ENCODE results near the gene PIGU. TPM values are rescaled to one million over a fixed set of nuclear protein-coding genes. Genes with fewer than 3 reads are reported as not detected.

The PIGU gene
- total RNA-seq, 4 donors from 2014 or later, result 5.1 to 16.4 (median 8.5) TPM

- H3K4me3 ChIP-seq (ENCODE audit: low read depth, poor library complexity, severe bottlenecking), result no peak overlapping the region
- no peak for TF ChIP-seq POLR2A (IDR thresholded peaks at IDR 0.05)
- TF ChIP-seq, protein P1, sequence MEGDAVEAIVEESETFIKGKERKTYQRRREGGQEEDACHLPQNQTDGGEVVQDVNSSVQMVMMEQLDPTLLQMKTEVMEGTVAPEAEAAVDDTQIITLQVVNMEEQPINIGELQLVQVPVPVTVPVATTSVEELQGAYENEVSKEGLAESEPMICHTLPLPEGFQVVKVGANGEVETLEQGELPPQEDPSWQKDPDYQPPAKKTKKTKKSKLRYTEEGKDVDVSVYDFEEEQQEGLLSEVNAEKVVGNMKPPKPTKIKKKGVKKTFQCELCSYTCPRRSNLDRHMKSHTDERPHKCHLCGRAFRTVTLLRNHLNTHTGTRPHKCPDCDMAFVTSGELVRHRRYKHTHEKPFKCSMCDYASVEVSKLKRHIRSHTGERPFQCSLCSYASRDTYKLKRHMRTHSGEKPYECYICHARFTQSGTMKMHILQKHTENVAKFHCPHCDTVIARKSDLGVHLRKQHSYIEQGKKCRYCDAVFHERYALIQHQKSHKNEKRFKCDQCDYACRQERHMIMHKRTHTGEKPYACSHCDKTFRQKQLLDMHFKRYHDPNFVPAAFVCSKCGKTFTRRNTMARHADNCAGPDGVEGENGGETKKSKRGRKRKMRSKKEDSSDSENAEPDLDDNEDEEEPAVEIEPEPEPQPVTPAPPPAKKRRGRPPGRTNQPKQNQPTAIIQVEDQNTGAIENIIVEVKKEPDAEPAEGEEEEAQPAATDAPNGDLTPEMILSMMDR (IDR thresholded peaks at IDR 0.05), result no peak
- intact Hi-C loops (cut with DNase I; ENCODE audit: low total_unique reads), result no loop called here
- WGBS, 2 donors, result 86 to 89% methylated on average over 9 of the region's 9 CpGs
- DNase-seq (ENCODE audit: low spot score in 2 of 2), result no peak
Observed at GRCh38 chr20:34710861-34711574, 34.1 kb upstream of the PIGU start.

- no peak for TF ChIP-seq POLR2A (IDR thresholded peaks at IDR 0.05)
- TF ChIP-seq, protein P1 (IDR thresholded peaks at IDR 0.05), result no peak
- intact Hi-C loops (cut with DNase I; ENCODE audit: low total_unique reads), result no loop called here
- DNase-seq (ENCODE audit: low spot score in 2 of 2), result no peak
Observed at GRCh38 chr20:34710568-34710839, 33.6 kb upstream of the PIGU start.

GRCh38 chr20:34709831-34710567, 33.1 kb upstream of the PIGU start:
- TF ChIP-seq, protein P1 (IDR thresholded peaks at IDR 0.05), result no peak
- no peak for TF ChIP-seq POLR2A (IDR thresholded peaks at IDR 0.05)
- intact Hi-C loops (cut with DNase I; ENCODE audit: low total_unique reads), result loop anchor here (10.0 kb wide), 1 partner anchor 135 kb away; no protein-coding TSS in a partner anchor
- DNase-seq (ENCODE audit: low spot score in 2 of 2), result peak in 1 of 2 donors; percentile 88
- 3 to 6% methylated on average over 28 to 50 of the region's 61 CpGs for WGBS, 2 donors
- peak overlapping the region; percentile 48 for H3K4me3 ChIP-seq (ENCODE audit: low read depth, poor library complexity, severe bottlenecking)

More at GRCh38 chr20:34710568-34710839, 33.6 kb upstream of the PIGU start:
- no peak overlapping the region for H3K4me3 ChIP-seq (ENCODE audit: low read depth, poor library complexity, severe bottlenecking)

- WGBS, 2 donors, result 1% methylated on average over 35 to 43 of the region's 64 CpGs
- peak overlapping the region; percentile 48 for H3K4me3 ChIP-seq (ENCODE audit: low read depth, poor library complexity, severe bottlenecking)
- intact Hi-C loops (cut with DNase I; ENCODE audit: low total_unique reads), result loop anchor here (10.0 kb wide), 1 partner anchor 134 kb away; no protein-coding TSS in a partner anchor
- DNase-seq (ENCODE audit: low spot score in 2 of 2), result peak; percentile 70 to 97
- TF ChIP-seq, protein P1 (IDR thresholded peaks at IDR 0.05), result no peak
- no peak for TF ChIP-seq POLR2A (IDR thresholded peaks at IDR 0.05)
Observed at GRCh38 chr20:34709044-34709830, 32.3 kb upstream of the PIGU start.

- peak; percentile 29 to 89 for DNase-seq (ENCODE audit: low spot score in 2 of 2)
- intact Hi-C loops (cut with DNase I; ENCODE audit: low total_unique reads), result loop anchor here (10.0 kb wide), 1 partner anchor 134 kb away; no protein-coding TSS in a partner anchor
- H3K4me3 ChIP-seq (ENCODE audit: low read depth, poor library complexity, severe bottlenecking), result peak overlapping the region; percentile 48
- no peak for TF ChIP-seq POLR2A (IDR thresholded peaks at IDR 0.05)
- TF ChIP-seq, protein P1 (IDR thresholded peaks at IDR 0.05), result no peak
- 14 to 17% methylated on average over 15 to 18 of the region's 22 CpGs for WGBS, 2 donors
Observed at GRCh38 chr20:34708621-34709043, 31.7 kb upstream of the PIGU start.

Measured in lower leg skin (tissue), 4 donors.